Caco-2 (cell line): ENCODE data around the gene LRP1B. TPM values are rescaled to one million over a fixed set of nuclear protein-coding genes. Genes with fewer than 3 reads are reported as not detected.

Experiments
- BruUV-seq: library from RNA; stranded (reverse); fragments of 400-500 nt; replicated peaks from 2 replicates; lab custom pipeline; 2021; lab: Mats Ljungman, UMichigan
- CTCF ChIA-PET: fragments of 300-600 bp; sonication (Branson Sonifier 250); formaldehyde crosslinking; loops from one replicate; lab custom pipeline; 2022; ENCODE audit warnings: antibody characterized with exemption; lab: Charles Lee
- POLR2A ChIA-PET: fragments of 300-600 bp; sonication (Branson Sonifier 250); formaldehyde crosslinking; loops from one replicate; lab custom pipeline; 2022; ENCODE audit warnings: antibody characterized with exemption; lab: Charles Lee
- DNase-seq, 2 experiments: peaks; one replicate each; pipeline versions ENCODE4 v3.0.0 to v3.0.0-alpha.2; 2020 to 2022
- H3K27me3 ChIP-seq: replicated peaks from 2 replicates; pipeline ENCODE4 v1.6.0; 2011; ENCODE audit warnings: low read length; ENCODE audit not compliant: control insufficient read depth, insufficient read depth
- H3K36me3 ChIP-seq: 2 replicates; pipeline ENCODE4 v1.5.1; 2011; ENCODE audit warnings: low read length; ENCODE audit not compliant: control insufficient read depth, insufficient read depth
- H3K4me1 ChIP-seq: fragments of 250-450 bp; sonication (Bioruptor Pico); 2 replicates; pipeline ENCODE4 v1.5.1; 2020; ENCODE audit warnings: mild to moderate bottlenecking
- H3K4me3 ChIP-seq: 2 replicates; pipeline ENCODE4 v1.5.1; 2011; ENCODE audit warnings: low read depth, mild to moderate bottlenecking, control low read depth, low read length
- H3K9me3 ChIP-seq: fragments of 250-450 bp; sonication (Bioruptor Pico); 2 replicates; pipeline ENCODE4 v1.5.1; 2020; ENCODE audit warnings: mild to moderate bottlenecking, moderate library complexity
- H3K27ac Mint-ChIP-seq: one replicate; pipeline ENCODE4 v1.8.0; 2022; ENCODE audit warnings: mixed read lengths; ENCODE audit not compliant: unreplicated experiment
- H3K27me3 Mint-ChIP-seq: one replicate; pipeline ENCODE4 v1.8.0; 2022; ENCODE audit warnings: mixed read lengths; ENCODE audit not compliant: insufficient read depth, unreplicated experiment
- H3K36me3 Mint-ChIP-seq: one replicate; pipeline ENCODE4 v1.8.0; 2022; ENCODE audit warnings: mild to moderate bottlenecking, mixed read lengths; ENCODE audit not compliant: insufficient read depth, unreplicated experiment
- H3K4me1 Mint-ChIP-seq: one replicate; pipeline ENCODE4 v1.8.0; 2022; ENCODE audit warnings: low read depth, mixed read lengths; ENCODE audit not compliant: unreplicated experiment
- H3K4me3 Mint-ChIP-seq: one replicate; pipeline ENCODE4 v1.8.0; 2022; ENCODE audit warnings: mild to moderate bottlenecking, moderate library complexity, mixed read lengths; ENCODE audit not compliant: unreplicated experiment
- H3K9me3 Mint-ChIP-seq: one replicate; pipeline ENCODE4 v1.8.0; 2022; ENCODE audit warnings: mixed read lengths; ENCODE audit not compliant: unreplicated experiment
- intact Hi-C: fragments of 100-400 bp; cut with micrococcal nuclease; formaldehyde crosslinking; loops from one replicate; pipeline ENCODE4 v1.10.0; 2022; ENCODE audit not compliant: unreplicated experiment
- total RNA-seq: library from RNA; stranded (reverse); gene quantifications from 2 replicates; pipeline ENCODE4 v1.2.3, GENCODE V29; 2022
- TF ChIP-seq, protein P1 (sequence below), 2 experiments: fragments of 200-600 bp in 1 of 2; IDR thresholded peaks; 1 replicate in 1 of 2; 2 replicates in 1 of 2; pipeline versions ENCODE4 v1.5.1 to v1.8.0; 2011 to 2022; ENCODE audit warnings: antibody characterized with exemption in 1 of 2, control low read depth in 1 of 2, inconsistent platforms in 1 of 2, low read depth in 1 of 2, low read length in 1 of 2, mild to moderate bottlenecking in 1 of 2, moderate library complexity in 1 of 2; ENCODE audit not compliant: insufficient read depth in 1 of 2, severe bottlenecking in 1 of 2, unreplicated experiment in 1 of 2

LRP1B gene
- total RNA-seq, 1 experiment from 2014 or later, result not detected

DNA sequence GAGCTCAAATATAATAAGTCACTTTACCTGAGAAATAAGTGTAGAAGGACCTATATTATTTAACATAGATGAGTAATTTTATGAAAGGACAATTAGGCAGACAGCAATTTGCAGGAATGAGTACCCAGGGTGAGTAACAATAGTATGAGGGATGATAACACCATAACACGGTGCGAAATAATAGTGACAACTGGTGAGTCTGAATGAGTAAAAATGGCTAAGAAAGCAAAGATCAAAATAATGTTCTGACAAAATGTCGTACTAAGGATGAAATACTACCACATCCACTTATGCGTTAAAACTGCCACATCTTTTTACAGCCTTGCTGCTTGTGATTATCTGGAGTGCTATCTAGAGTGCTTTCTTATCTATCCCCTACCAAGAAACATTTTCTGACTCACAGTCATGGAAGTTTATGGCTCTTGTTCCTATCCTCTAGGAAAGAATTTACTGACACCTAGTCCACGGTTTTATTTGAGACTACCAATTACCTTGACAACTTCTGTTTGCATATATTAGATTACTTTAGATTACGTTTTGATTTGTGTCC, 929.7 kb downstream of the LRP1B start:
- no peaks in the 10 kb centered on the region for H3K36me3 ChIP-seq
- peaks cover 14% of the 10 kb centered on the region for H3K4me1 Mint-ChIP-seq
- BruUV-seq, result no TSS peak
- CTCF ChIA-PET, result no interaction called here
- POLR2A ChIA-PET, result no interaction called here
- no peaks in the 10 kb centered on the region for H3K36me3 Mint-ChIP-seq
- DNase-seq, result peak in 1 of 2 experiments; percentile 2
- no peaks in the 10 kb centered on the region for H3K9me3 Mint-ChIP-seq
- H3K4me3 ChIP-seq, result no peak overlapping the region
- TF ChIP-seq, protein P1, sequence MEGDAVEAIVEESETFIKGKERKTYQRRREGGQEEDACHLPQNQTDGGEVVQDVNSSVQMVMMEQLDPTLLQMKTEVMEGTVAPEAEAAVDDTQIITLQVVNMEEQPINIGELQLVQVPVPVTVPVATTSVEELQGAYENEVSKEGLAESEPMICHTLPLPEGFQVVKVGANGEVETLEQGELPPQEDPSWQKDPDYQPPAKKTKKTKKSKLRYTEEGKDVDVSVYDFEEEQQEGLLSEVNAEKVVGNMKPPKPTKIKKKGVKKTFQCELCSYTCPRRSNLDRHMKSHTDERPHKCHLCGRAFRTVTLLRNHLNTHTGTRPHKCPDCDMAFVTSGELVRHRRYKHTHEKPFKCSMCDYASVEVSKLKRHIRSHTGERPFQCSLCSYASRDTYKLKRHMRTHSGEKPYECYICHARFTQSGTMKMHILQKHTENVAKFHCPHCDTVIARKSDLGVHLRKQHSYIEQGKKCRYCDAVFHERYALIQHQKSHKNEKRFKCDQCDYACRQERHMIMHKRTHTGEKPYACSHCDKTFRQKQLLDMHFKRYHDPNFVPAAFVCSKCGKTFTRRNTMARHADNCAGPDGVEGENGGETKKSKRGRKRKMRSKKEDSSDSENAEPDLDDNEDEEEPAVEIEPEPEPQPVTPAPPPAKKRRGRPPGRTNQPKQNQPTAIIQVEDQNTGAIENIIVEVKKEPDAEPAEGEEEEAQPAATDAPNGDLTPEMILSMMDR (IDR thresholded peaks at IDR 0.05; ENCODE audit: insufficient read depth in 1 of 2, low read depth in 1 of 2, low read length in 1 of 2, severe bottlenecking in 1 of 2, unreplicated experiment in 1 of 2), result no peak
- no peaks in the 10 kb centered on the region for H3K27me3 ChIP-seq
- H3K9me3 ChIP-seq, result no peaks in the 10 kb centered on the region
- no peaks in the 10 kb centered on the region for H3K4me1 ChIP-seq
- intact Hi-C loops, result no loop called here
- no peak overlapping the region for H3K27ac Mint-ChIP-seq
- H3K4me3 Mint-ChIP-seq, result no peak overlapping the region
- no peaks in the 10 kb centered on the region for H3K27me3 Mint-ChIP-seq

DNA sequence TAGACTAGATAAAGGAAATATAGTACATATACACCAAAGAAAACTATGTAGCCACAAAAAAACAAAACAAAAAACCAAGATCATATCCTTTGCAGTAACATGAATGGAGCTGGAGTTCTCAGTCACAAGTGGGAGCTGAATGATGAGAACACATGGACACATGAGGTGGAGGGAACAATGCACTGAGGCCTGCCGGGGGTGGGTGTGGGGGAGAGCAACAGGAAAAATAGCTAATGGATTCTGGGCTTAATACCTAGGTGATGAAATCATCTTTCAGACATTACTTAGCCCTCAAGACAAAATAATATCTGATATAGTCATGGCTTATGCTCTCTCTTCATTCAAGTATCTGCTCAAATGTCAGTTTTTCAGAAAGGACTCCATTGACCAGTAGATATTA, 930.6 kb downstream of the LRP1B start:
- no TSS peak for BruUV-seq
- H3K27me3 Mint-ChIP-seq, result no peaks in the 10 kb centered on the region
- H3K9me3 Mint-ChIP-seq, result no peaks in the 10 kb centered on the region
- H3K4me3 ChIP-seq, result no peak overlapping the region
- H3K27me3 ChIP-seq, result no peaks in the 10 kb centered on the region
- DNase-seq, result no peak
- H3K36me3 ChIP-seq, result no peaks in the 10 kb centered on the region
- H3K4me1 ChIP-seq, result no peaks in the 10 kb centered on the region
- H3K27ac Mint-ChIP-seq, result no peak overlapping the region
- H3K4me3 Mint-ChIP-seq, result no peak overlapping the region
- ChIA-PET CTCF (no interaction called here), POLR2A (no interaction called here)
- no peaks in the 10 kb centered on the region for H3K9me3 ChIP-seq
- no peaks in the 10 kb centered on the region for H3K36me3 Mint-ChIP-seq
- H3K4me1 Mint-ChIP-seq, result peaks cover 14% of the 10 kb centered on the region
- intact Hi-C loops, result no loop called here
- TF ChIP-seq, protein P1 (IDR thresholded peaks at IDR 0.05; ENCODE audit: insufficient read depth in 1 of 2, low read depth in 1 of 2, low read length in 1 of 2, severe bottlenecking in 1 of 2, unreplicated experiment in 1 of 2), result no peak

DNA sequence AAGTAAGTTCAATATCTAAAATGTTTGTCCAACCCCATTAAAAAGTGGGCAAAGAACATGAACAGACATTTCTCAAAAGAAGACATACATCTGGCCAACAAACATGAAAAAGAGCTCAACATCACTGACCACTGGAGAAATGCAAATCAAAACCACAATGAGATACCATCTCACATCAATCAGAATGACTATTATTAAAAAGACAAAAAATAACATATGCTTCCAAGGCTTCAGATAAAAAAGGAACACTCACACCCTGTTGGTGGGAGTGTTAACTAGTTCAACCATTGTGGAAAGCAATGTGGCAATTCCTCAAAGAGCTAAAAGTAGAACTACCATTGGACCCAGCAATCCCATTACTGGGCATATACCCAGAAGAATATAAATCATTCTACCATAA, 931.1 kb downstream of the LRP1B start:
- POLR2A ChIA-PET, result no interaction called here
- no peaks in the 10 kb centered on the region for H3K36me3 Mint-ChIP-seq
- peaks cover 14% of the 10 kb centered on the region for H3K4me1 Mint-ChIP-seq
- TF ChIP-seq, protein P1 (IDR thresholded peaks at IDR 0.05; ENCODE audit: insufficient read depth in 1 of 2, low read depth in 1 of 2, low read length in 1 of 2, severe bottlenecking in 1 of 2, unreplicated experiment in 1 of 2), result no peak
- Histone ChIP-seq H3K36me3 (no peaks in the 10 kb centered on the region), H3K4me1 (no peaks in the 10 kb centered on the region), H3K27me3 (no peaks in the 10 kb centered on the region), H3K4me3 (no peak overlapping the region), H3K9me3 (no peaks in the 10 kb centered on the region)
- no peak for DNase-seq
- intact Hi-C loops, result no loop called here
- CTCF ChIA-PET, result no interaction called here
- no TSS peak for BruUV-seq
- no peak overlapping the region for H3K27ac Mint-ChIP-seq
- H3K9me3 Mint-ChIP-seq, result no peaks in the 10 kb centered on the region
- H3K27me3 Mint-ChIP-seq, result no peaks in the 10 kb centered on the region
- H3K4me3 Mint-ChIP-seq, result no peak overlapping the region
